ENCODE measurements around the gene ROBO2.

DNA sequence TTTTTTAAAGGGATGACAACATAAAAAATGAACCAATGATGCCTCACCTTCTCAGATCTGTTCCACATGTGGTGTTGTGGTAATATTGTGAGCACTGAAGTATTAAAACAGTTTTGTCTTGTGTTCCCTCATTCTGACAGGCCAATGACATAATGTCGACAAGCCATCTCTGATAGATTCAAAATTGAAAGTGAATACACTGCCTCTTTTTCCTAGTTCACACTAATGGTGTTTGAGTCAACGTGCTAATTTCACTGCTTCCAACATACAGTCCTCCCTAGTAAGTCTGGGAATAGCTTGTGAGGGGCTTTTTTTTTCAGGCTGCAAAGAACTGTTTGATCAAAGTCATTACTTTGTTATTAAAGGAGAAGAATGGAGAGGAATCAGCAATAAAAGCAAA lies 82.8 kb downstream of the ROBO2 start:
- TF ChIP-seq CTCF (IDR thresholded peaks at IDR 0.05; ENCODE audit: poor library complexity, severe bottlenecking) = no peak
- TF ChIP-seq, protein P1, sequence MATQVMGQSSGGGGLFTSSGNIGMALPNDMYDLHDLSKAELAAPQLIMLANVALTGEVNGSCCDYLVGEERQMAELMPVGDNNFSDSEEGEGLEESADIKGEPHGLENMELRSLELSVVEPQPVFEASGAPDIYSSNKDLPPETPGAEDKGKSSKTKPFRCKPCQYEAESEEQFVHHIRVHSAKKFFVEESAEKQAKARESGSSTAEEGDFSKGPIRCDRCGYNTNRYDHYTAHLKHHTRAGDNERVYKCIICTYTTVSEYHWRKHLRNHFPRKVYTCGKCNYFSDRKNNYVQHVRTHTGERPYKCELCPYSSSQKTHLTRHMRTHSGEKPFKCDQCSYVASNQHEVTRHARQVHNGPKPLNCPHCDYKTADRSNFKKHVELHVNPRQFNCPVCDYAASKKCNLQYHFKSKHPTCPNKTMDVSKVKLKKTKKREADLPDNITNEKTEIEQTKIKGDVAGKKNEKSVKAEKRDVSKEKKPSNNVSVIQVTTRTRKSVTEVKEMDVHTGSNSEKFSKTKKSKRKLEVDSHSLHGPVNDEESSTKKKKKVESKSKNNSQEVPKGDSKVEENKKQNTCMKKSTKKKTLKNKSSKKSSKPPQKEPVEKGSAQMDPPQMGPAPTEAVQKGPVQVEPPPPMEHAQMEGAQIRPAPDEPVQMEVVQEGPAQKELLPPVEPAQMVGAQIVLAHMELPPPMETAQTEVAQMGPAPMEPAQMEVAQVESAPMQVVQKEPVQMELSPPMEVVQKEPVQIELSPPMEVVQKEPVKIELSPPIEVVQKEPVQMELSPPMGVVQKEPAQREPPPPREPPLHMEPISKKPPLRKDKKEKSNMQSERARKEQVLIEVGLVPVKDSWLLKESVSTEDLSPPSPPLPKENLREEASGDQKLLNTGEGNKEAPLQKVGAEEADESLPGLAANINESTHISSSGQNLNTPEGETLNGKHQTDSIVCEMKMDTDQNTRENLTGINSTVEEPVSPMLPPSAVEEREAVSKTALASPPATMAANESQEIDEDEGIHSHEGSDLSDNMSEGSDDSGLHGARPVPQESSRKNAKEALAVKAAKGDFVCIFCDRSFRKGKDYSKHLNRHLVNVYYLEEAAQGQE (IDR thresholded peaks at IDR 0.05; ENCODE audit: borderline replicate concordance) = peak; percentile 69
- TF ChIP-seq SMC3 (conservative IDR thresholded peaks at IDR 0.05; ENCODE audit: poor library complexity) = no peak
- no peak for TF ChIP-seq EZH2 (IDR thresholded peaks at IDR 0.05; ENCODE audit: borderline replicate concordance, insufficient read depth, low read length, poor library complexity, severe bottlenecking)
